ENCODE measurements around the gene SYCE3.

The SYCE3 gene

DNA sequence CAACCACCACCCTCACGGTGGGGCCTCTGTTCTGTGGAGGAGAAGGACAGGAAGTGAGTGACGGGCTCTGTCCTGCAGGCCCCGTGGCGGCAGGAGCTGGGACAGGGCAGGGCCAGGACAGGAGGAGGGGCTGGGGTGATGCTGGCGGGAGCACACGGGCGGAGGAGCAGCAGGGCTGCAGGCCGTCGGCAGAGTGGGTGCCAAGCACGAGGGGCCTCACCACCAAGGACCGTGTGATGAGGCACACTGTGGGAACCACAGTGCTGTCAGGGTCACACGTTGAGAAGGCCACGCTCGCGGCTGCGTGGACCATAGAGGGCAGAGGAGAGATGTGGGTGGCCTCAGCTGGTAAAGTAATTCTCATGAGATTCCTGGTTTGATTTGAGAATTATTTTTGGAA is 45.8 kb downstream of the SYCE3 start:
- Histone ChIP-seq H3K36me3 (ENCODE audit: control insufficient read depth in 2 of 2, insufficient read depth in 2 of 2, low read length in 2 of 2) (peaks cover 30 to 49% of the 10 kb centered on the region in 2 donors), H3K9me3 (ENCODE audit: control insufficient read depth in 2 of 2, low read length in 2 of 2) (no peaks in the 10 kb centered on the region)

DNA sequence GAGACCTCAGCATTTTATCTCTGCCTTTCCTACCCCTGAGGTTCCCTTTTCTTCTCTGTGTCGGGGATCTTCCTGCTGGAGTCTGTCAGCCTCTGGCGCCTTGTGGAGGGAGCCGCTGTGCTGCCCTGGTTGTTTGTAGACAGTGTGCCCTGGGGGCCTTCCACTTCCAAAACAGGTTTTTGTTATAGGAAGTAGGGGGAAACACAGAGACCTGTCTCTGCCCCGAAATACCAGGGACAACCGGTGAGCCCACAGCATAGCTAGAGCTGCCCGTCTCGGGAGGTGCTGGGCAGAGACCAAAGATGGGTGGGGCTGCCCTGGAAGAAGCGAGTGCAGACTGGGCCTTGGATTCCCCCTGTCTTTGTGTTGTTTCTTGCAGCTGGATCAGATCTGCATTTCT is 46.7 kb downstream of the SYCE3 start:
- H3K27me3 ChIP-seq (ENCODE audit: control insufficient read depth in 1 of 2, insufficient read depth in 2 of 2, low read length in 2 of 2), result no peaks in the 10 kb centered on the region
- no peak overlapping the region for H3K4me3 ChIP-seq (ENCODE audit: low read length in 2 of 2)
- no peaks in the 10 kb centered on the region for H3K4me1 ChIP-seq (ENCODE audit: control insufficient read depth, insufficient read depth, low read length)
- no peaks in the 10 kb centered on the region for H3K9me3 ChIP-seq (ENCODE audit: control insufficient read depth in 2 of 2, low read length in 2 of 2)
- H3K36me3 ChIP-seq (ENCODE audit: control insufficient read depth in 2 of 2, insufficient read depth in 2 of 2, low read length in 2 of 2), result peaks cover 23 to 43% of the 10 kb centered on the region in 2 donors
- H3K9ac ChIP-seq (ENCODE audit: low read length in 2 of 2), result no peak overlapping the region
- H3K27ac ChIP-seq (ENCODE audit: low read length), result no peak overlapping the region

More for the DNA sequence above, 45.8 kb downstream of the SYCE3 start:
- no peak overlapping the region for H3K9ac ChIP-seq (ENCODE audit: low read length in 2 of 2)
- no peaks in the 10 kb centered on the region for H3K27me3 ChIP-seq (ENCODE audit: control insufficient read depth in 1 of 2, insufficient read depth in 2 of 2, low read length in 2 of 2)
- H3K4me1 ChIP-seq (ENCODE audit: control insufficient read depth, insufficient read depth, low read length), result no peaks in the 10 kb centered on the region
- no peak overlapping the region for H3K4me3 ChIP-seq (ENCODE audit: low read length in 2 of 2)
- H3K27ac ChIP-seq (ENCODE audit: low read length), result no peak overlapping the region

DNA sequence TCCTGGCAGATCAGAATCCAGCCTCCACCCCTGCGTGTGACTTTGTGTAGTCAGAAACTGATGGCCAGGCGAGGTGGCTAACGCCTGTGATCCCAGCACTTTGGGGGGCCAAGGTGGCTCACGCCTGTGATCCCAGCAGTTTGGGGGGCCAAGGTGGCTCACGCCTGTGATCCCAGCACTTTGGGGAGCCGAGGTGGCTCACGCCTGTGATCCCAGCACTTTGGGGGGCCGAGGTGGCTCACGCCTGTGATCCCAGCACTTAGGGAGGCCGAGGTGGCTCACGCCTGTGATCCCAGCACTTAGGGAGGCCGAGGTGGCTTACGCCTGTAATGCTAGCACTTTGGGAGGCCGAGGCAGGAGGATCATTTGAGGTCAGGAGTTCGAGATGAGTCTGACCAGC is 49.5 kb downstream of the SYCE3 start:
- Histone ChIP-seq H3K9me3 (ENCODE audit: control insufficient read depth in 2 of 2, low read length in 2 of 2) (no peaks in the 10 kb centered on the region), H3K36me3 (ENCODE audit: control insufficient read depth in 2 of 2, insufficient read depth in 2 of 2, low read length in 2 of 2) (peaks cover 11 to 26% of the 10 kb centered on the region in 2 donors), H3K27ac (ENCODE audit: low read length) (no peak overlapping the region), H3K4me1 (ENCODE audit: control insufficient read depth, insufficient read depth, low read length) (peaks cover 8% of the 10 kb centered on the region), H3K4me3 (ENCODE audit: low read length in 2 of 2) (no peak overlapping the region), H3K27me3 (ENCODE audit: control insufficient read depth in 1 of 2, insufficient read depth in 2 of 2, low read length in 2 of 2) (no peaks in the 10 kb centered on the region), H3K9ac (ENCODE audit: low read length in 2 of 2) (no peak overlapping the region)

DNA sequence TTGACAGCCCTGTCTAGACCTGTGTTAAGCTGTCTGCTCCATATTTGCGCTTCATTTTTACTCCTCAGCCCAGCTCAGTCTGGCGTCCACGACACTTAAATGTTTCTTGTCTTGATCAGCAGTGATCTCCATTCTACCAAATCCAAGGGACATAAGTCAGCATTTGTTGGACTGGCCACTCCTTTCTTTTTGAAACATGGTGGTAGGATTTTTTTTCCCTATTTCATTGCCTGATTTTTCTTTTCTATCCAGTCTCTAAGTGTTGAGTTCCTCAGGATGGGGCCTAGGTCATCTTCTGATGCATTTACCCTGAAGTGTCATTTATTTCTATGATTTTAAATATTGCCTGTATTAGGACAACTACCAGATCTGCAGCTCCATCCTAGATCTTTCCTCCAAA is 53.8 kb downstream of the SYCE3 start:
- Histone ChIP-seq H3K27me3 (ENCODE audit: control insufficient read depth in 1 of 2, insufficient read depth in 2 of 2, low read length in 2 of 2) (no peaks in the 10 kb centered on the region), H3K36me3 (ENCODE audit: control insufficient read depth in 2 of 2, insufficient read depth in 2 of 2, low read length in 2 of 2) (peaks cover 9 to 16% of the 10 kb centered on the region in 2 donors), H3K4me3 (ENCODE audit: low read length in 2 of 2) (peak overlapping the region; percentile 87 to 93), H3K9ac (ENCODE audit: low read length in 2 of 2) (peak overlapping the region; percentile 14 to 65), H3K9me3 (ENCODE audit: control insufficient read depth in 2 of 2, low read length in 2 of 2) (no peaks in the 10 kb centered on the region), H3K4me1 (ENCODE audit: control insufficient read depth, insufficient read depth, low read length) (peaks cover 26% of the 10 kb centered on the region), H3K27ac (ENCODE audit: low read length) (peak overlapping the region; percentile 85)

DNA sequence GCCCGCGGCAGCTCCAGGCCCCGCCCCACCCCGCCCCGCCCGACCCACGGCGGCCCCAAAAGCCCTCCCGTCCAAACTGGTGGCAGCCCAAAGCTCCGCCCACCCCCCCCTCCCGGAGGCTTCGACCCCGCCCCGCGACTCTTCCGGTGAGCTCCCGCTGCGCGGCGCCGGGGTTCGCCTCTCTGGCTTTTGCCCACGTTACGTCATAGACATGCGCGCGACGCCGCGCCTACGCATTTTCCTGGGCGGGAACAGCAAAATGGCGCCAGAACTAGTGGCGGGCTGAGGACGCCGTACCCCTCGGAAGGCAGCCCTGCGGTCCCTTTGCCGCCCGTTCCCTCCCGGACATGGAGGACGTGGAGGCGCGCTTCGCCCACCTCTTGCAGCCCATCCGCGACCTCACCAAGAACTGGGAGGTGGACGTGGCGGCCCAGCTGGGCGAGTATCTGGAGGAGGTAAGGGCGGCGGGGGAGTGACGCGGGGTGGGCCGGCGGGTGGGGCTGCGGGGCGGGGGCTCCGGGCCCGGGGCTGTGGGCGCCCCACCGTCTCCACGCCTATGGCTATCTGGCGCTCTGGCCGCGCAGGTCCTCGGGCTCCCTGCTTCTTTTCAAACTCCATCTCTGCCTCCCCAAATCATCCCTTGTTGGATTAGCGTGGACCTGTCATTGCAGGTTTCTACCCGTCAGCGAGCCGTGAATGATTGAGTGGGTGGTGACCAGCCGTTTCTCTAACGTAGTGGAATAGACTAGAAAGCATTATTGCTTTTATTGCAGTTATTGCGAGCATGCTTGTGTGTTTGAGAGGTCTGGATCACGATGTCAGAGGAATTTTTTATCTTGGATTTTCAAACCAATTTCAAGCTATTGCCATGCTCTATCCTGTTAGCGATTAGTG is 54.5 kb downstream of the SYCE3 start, which contains the start of gene NCAPH2:
Gene NCAPH2, plus strand, starts transcription at position 234 of the 894 bp plus-strand sequence. Its CDS starts 114 bp downstream, at position 348.
- no peaks in the 10 kb centered on the region for H3K9me3 ChIP-seq (ENCODE audit: control insufficient read depth in 2 of 2, low read length in 2 of 2)
- peak within 1 kb of the TSS; percentile 93 to 98 for H3K4me3 ChIP-seq (ENCODE audit: low read length in 2 of 2)
- peaks cover 26% of the 10 kb centered on the region for H3K4me1 ChIP-seq (ENCODE audit: control insufficient read depth, insufficient read depth, low read length)
- peak within 1 kb of the TSS; percentile 89 to 94 for H3K9ac ChIP-seq (ENCODE audit: low read length in 2 of 2)
- H3K36me3 ChIP-seq (ENCODE audit: control insufficient read depth in 2 of 2, insufficient read depth in 2 of 2, low read length in 2 of 2), result peaks cover 11 to 16% of the 10 kb centered on the region in 2 donors
- peak within 1 kb of the TSS; percentile 85 for H3K27ac ChIP-seq (ENCODE audit: low read length)
- H3K27me3 ChIP-seq (ENCODE audit: control insufficient read depth in 1 of 2, insufficient read depth in 2 of 2, low read length in 2 of 2), result no peaks in the 10 kb centered on the region

DNA sequence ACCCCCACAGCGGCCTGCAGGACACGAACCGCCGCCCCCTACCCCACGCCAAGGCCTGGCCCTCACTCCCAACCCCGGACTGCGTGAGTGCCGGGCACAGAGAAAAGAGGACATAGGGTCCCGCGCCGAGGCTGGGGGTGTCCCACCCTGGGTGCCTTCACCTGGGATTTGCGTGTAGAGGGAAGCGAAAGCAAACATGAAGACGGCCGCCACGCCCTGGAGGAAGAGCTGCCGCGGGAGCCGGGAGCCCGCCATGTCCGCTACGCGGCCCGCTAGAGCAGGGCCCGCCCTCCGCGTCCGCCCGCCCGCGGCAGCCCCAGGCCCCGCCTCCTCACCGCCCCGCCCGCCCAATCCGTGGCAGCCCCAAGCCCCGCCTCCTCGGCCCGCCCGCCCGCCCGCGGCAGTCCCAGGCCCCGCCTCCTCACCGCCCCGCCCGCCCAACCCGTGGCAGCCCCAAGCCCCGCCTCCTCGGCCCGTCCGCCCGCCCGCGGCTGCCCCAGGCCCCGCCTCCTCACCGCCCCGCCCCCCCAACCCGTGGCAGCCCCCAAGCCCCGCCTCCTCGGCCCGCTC is 55.2 kb downstream of the SYCE3 start, which contains the start of gene LMF2:
Gene LMF2, minus strand, starts transcription at position 282 of the 570 bp plus-strand sequence. Its CDS starts 27 bp downstream, at position 255.
- Histone ChIP-seq H3K36me3 (ENCODE audit: control insufficient read depth in 2 of 2, insufficient read depth in 2 of 2, low read length in 2 of 2) (peaks cover 18% of the 10 kb centered on the region in 2 donors), H3K4me1 (ENCODE audit: control insufficient read depth, insufficient read depth, low read length) (peaks cover 26% of the 10 kb centered on the region), H3K27me3 (ENCODE audit: control insufficient read depth in 1 of 2, insufficient read depth in 2 of 2, low read length in 2 of 2) (no peaks in the 10 kb centered on the region), H3K27ac (ENCODE audit: low read length) (peak within 1 kb of the TSS; percentile 85), H3K4me3 (ENCODE audit: low read length in 2 of 2) (peak within 1 kb of the TSS; percentile 93 to 98), H3K9ac (ENCODE audit: low read length in 2 of 2) (peak within 1 kb of the TSS; percentile 89 to 94), H3K9me3 (ENCODE audit: control insufficient read depth in 2 of 2, low read length in 2 of 2) (no peaks in the 10 kb centered on the region)

DNA sequence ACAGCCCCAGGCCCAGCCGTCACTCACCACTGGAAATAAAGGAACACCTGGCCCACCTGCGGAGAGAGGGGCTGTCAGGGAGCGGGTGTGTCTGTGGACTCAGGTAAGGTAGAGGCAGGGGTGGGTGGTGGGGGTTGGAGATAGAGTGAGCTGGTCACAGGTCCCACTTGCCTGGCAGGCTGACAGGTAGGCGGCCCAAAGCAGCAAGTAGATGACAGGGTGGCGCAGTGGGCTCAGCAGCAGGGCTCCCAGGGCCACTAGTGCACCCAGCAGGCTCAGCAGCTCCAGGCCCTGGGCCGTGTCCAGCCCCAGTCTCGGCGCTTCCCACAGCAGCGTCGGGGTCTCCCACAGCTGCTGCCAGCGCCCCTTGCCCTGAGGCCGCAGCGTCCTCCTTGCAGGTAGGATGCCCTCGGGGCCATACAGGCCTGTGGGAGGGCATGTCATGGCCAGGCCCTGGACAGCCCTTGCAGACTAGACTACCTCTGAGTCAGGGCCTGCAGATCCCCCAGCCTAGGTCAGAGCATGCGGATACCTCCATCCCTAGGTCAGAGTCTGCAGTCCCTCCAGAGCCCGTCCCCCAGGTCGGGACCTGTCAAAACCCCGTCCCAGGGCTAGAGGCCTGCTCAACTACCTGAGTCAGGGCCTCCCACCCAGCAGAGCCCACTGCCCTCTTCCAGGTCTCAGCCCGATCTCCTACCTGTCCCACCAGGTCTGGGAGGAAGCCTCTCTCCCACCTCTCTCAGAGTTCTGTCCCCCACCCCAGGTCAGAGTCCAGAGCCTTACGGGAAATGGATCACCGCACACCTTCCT is 55.9 kb downstream of the SYCE3 start:
- Histone ChIP-seq H3K9ac (ENCODE audit: low read length in 2 of 2) (peak overlapping the region; percentile 89 to 94), H3K4me1 (ENCODE audit: control insufficient read depth, insufficient read depth, low read length) (peaks cover 26% of the 10 kb centered on the region), H3K27me3 (ENCODE audit: control insufficient read depth in 1 of 2, insufficient read depth in 2 of 2, low read length in 2 of 2) (no peaks in the 10 kb centered on the region), H3K4me3 (ENCODE audit: low read length in 2 of 2) (peak overlapping the region; percentile 86 to 98), H3K27ac (ENCODE audit: low read length) (peak overlapping the region; percentile 83), H3K9me3 (ENCODE audit: control insufficient read depth in 2 of 2, low read length in 2 of 2) (no peaks in the 10 kb centered on the region), H3K36me3 (ENCODE audit: control insufficient read depth in 2 of 2, insufficient read depth in 2 of 2, low read length in 2 of 2) (peaks cover 14 to 22% of the 10 kb centered on the region in 2 donors)

DNA sequence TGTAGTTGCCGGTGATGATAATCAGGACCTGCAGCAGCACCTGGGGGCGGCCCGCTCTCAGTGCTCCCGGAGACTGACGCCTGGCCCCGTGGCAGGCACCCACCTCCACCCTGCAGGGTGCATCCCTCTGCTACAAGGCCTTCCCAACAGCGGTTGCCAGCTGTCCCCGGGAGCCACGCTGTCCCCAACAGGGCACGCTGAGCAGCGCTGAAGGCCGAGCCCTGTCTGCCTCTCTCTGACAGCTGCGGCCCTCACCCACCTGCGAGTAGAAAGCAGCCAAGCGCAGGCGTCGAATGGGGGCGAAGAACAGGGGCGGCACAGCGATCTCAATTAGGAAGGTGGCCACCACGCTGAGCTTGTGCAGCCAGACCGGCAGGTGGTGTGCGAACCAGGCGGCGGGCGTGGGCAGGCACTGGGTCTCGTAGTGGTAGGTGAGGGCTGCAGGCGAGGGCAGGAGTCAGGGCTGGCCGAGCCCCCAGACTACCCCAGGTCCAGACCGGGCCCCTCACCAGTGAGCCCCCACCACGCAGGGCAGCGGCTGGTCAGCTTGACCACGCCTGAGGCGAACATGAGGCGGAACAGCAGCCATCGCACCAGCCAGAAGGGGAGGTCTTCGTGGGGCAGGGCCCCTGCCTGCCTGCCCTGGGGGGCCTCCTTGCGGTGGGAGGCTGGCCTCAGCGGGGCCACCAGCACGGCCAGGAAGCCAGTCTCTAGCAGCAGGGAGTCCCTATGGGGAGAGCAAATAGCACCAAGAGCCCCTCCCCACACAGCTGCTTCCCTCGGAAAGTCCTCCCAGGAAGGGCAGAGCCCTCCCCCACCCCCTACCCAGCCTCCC is 56.7 kb downstream of the SYCE3 start:
- peak overlapping the region in 1 of 2 donors; percentile 89 for H3K9ac ChIP-seq (ENCODE audit: low read length in 2 of 2)
- H3K4me3 ChIP-seq (ENCODE audit: low read length in 2 of 2), result peak overlapping the region; percentile 86 to 98
- H3K27me3 ChIP-seq (ENCODE audit: control insufficient read depth in 1 of 2, insufficient read depth in 2 of 2, low read length in 2 of 2), result no peaks in the 10 kb centered on the region
- H3K9me3 ChIP-seq (ENCODE audit: control insufficient read depth in 2 of 2, low read length in 2 of 2), result no peaks in the 10 kb centered on the region
- no peak overlapping the region for H3K27ac ChIP-seq (ENCODE audit: low read length)
- peaks cover 14 to 22% of the 10 kb centered on the region in 2 donors for H3K36me3 ChIP-seq (ENCODE audit: control insufficient read depth in 2 of 2, insufficient read depth in 2 of 2, low read length in 2 of 2)
- H3K4me1 ChIP-seq (ENCODE audit: control insufficient read depth, insufficient read depth, low read length), result peaks cover 26% of the 10 kb centered on the region

DNA sequence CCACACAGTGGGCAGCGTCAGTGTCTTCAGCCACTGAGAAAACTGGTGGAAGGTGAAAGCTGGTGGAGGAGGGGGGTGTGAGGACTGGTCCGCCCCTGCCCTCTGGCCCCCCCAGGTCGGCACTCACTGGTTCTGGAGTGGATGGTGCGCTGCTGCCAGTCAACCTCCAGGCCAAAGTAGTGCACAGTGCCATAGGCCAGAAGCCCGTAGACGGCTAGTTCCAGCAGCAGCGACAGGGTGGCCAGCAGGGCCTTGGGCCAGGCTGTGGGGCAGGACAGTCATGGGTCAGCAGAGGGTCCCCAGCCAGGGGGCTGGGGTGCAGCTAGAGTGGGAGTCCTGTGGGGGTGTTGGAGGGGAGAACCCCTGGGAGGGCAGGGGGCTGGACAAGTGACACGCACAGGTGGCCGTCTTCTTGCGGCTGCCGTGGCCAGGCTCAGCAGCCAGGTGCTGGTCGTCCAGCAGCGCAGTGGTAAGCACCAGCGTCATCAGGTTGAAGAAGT is 57.4 kb downstream of the SYCE3 start:
- H3K9ac ChIP-seq (ENCODE audit: low read length in 2 of 2), result no peak overlapping the region

More for the DNA sequence above, 57.4 kb downstream of the SYCE3 start:
- Histone ChIP-seq H3K36me3 (ENCODE audit: control insufficient read depth in 2 of 2, insufficient read depth in 2 of 2, low read length in 2 of 2) (peaks cover 14 to 22% of the 10 kb centered on the region in 2 donors), H3K27ac (ENCODE audit: low read length) (no peak overlapping the region), H3K27me3 (ENCODE audit: control insufficient read depth in 1 of 2, insufficient read depth in 2 of 2, low read length in 2 of 2) (no peaks in the 10 kb centered on the region), H3K9me3 (ENCODE audit: control insufficient read depth in 2 of 2, low read length in 2 of 2) (no peaks in the 10 kb centered on the region), H3K4me3 (ENCODE audit: low read length in 2 of 2) (no peak overlapping the region), H3K4me1 (ENCODE audit: control insufficient read depth, insufficient read depth, low read length) (peaks cover 26% of the 10 kb centered on the region)

Measured in stomach smooth muscle (tissue), 2 donors.